ENCODE data around the gene IPO11. TPM values are rescaled to one million over a fixed set of nuclear protein-coding genes. Genes with fewer than 3 reads are reported as not detected.
A peak's percentile ranks its signal among the peaks of the same experiment; 100 is the strongest.

IPO11 gene
- total RNA-seq, 6 experiments from 2014 or later = 33.4 to 43.3 (median 38.4) TPM

- TF ChIP-seq CTCF (IDR thresholded peaks at IDR 0.05) = no peak
- no peak for DNase-seq
- Mint-ChIP-seq H3K4me3 (no peak overlapping the region), H3K27me3 (ENCODE audit: insufficient read depth) (no peaks in the 10 kb centered on the region), H3K4me1 (ENCODE audit: low read depth) (peaks cover 13% of the 10 kb centered on the region), H3K27ac (no peak overlapping the region), H3K9me3 (no peaks in the 10 kb centered on the region), H3K36me3 (ENCODE audit: low read depth) (peaks cover 19% of the 10 kb centered on the region)
Observed at GRCh38 chr5:62486672-62487071, 74.1 kb downstream of the IPO11 start.

GRCh38 chr5:62488531-62488930, 76.0 kb downstream of the IPO11 start:
- H3K4me3 Mint-ChIP-seq = no peak overlapping the region
- DNase-seq = no peak
- H3K27me3 Mint-ChIP-seq (ENCODE audit: insufficient read depth) = no peaks in the 10 kb centered on the region
- H3K4me1 Mint-ChIP-seq (ENCODE audit: low read depth) = peaks cover 13% of the 10 kb centered on the region
- no peak overlapping the region for H3K27ac Mint-ChIP-seq
- H3K9me3 Mint-ChIP-seq = no peaks in the 10 kb centered on the region
- peaks cover 19% of the 10 kb centered on the region for H3K36me3 Mint-ChIP-seq (ENCODE audit: low read depth)
- no peak for TF ChIP-seq CTCF (IDR thresholded peaks at IDR 0.05)

- no peak for DNase-seq
Observed at GRCh38 chr5:62489471-62489870, 76.9 kb downstream of the IPO11 start.

GRCh38 chr5:62494772-62495171, 82.2 kb downstream of the IPO11 start:
- Mint-ChIP-seq H3K4me1 (ENCODE audit: low read depth) (peaks cover 6% of the 10 kb centered on the region; the same call in 1 of the 2 replicates), H3K4me3 (no peak overlapping the region), H3K27me3 (ENCODE audit: insufficient read depth) (no peaks in the 10 kb centered on the region; the same call in 1 of the 2 replicates), H3K36me3 (ENCODE audit: low read depth) (no peaks in the 10 kb centered on the region; the same call in 1 of the 2 replicates), H3K9me3 (no peaks in the 10 kb centered on the region), H3K27ac (no peak overlapping the region)
- DNase-seq = no peak
- no peak for TF ChIP-seq CTCF (IDR thresholded peaks at IDR 0.05)

More at GRCh38 chr5:62489471-62489870, 76.9 kb downstream of the IPO11 start:
- H3K36me3 Mint-ChIP-seq (ENCODE audit: low read depth) = peaks cover 19% of the 10 kb centered on the region
- H3K9me3 Mint-ChIP-seq = no peaks in the 10 kb centered on the region
- H3K27me3 Mint-ChIP-seq (ENCODE audit: insufficient read depth) = no peaks in the 10 kb centered on the region
- no peak overlapping the region for H3K4me3 Mint-ChIP-seq
- no peak for TF ChIP-seq CTCF (IDR thresholded peaks at IDR 0.05)
- peak overlapping the region; percentile 32; the same call in 1 of the 2 replicates for H3K27ac Mint-ChIP-seq
- peaks cover 13% of the 10 kb centered on the region for H3K4me1 Mint-ChIP-seq (ENCODE audit: low read depth)

- no peak for TF ChIP-seq CTCF (IDR thresholded peaks at IDR 0.05)
- no peak overlapping the region for H3K27ac Mint-ChIP-seq
- H3K4me1 Mint-ChIP-seq (ENCODE audit: low read depth) = peaks cover 13% of the 10 kb centered on the region; the same call in 1 of the 2 replicates
- H3K36me3 Mint-ChIP-seq (ENCODE audit: low read depth) = peaks cover 5% of the 10 kb centered on the region; the same call in 1 of the 2 replicates
- H3K4me3 Mint-ChIP-seq = no peak overlapping the region
- H3K27me3 Mint-ChIP-seq (ENCODE audit: insufficient read depth) = no peaks in the 10 kb centered on the region; the same call in none of the 2 replicates
- no peak for DNase-seq
- H3K9me3 Mint-ChIP-seq = no peaks in the 10 kb centered on the region
Observed at GRCh38 chr5:62496876-62497275, 84.3 kb downstream of the IPO11 start.

Data from HFFc6 (cell line).